ENCODE data around the gene PNMA5. TPM values are rescaled to one million over a fixed set of nuclear protein-coding genes. Genes with fewer than 3 reads are reported as not detected.
"Not testable (repeated sequence)": the region's sequence is repeated elsewhere in the genome, so short reads cannot be mapped to it uniquely, and the experiment has no call there.

The PNMA5 gene
- polyA plus RNA-seq, 1 donor (not counting 4 experiments of a cell fraction or from before 2014, with no cell fraction given) = not detected

DNA sequence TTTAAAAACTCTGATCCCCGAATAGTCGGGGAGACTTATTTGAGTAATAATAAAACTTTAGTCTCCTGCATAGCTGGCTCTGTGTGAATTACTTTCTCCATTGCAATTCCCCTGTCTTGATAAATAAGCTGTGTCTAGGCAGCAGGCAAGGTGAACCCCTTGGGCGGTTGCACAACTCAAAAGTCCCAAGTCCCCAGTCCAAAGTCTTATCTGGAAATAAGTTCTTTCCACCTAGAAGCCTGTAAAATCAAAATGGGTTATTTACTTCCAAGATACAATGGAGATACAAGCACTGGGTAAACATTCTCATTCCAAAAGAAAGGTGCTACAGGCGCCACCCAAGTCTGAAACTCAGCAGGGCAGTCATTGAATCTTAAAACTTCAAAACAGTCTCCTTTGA lies 10.1 kb upstream of the PNMA5 start:
- H3K36me3 ChIP-seq (ENCODE audit: control insufficient read depth in 2 of 2, extremely low read depth in 1 of 2, insufficient read depth in 2 of 2, low read length in 2 of 2) = no peaks in the 10 kb centered on the region
- H3K9me3 ChIP-seq (ENCODE audit: control insufficient read depth, low read depth, low read length) = no peaks in the 10 kb centered on the region
- no peak overlapping the region for H2AFZ ChIP-seq (ENCODE audit: control insufficient read depth, low read length)
- no peaks in the 10 kb centered on the region for H3K27me3 ChIP-seq (ENCODE audit: control insufficient read depth, extremely low read depth, insufficient read depth, low read length)
- H3K4me2 ChIP-seq (ENCODE audit: control insufficient read depth, extremely low read depth, insufficient read depth, low read depth, low read length) = no peak overlapping the region
- no peak overlapping the region for H3K27ac ChIP-seq (ENCODE audit: control insufficient read depth, insufficient read depth, low read length)
- no peaks in the 10 kb centered on the region for H4K20me1 ChIP-seq (ENCODE audit: control insufficient read depth, extremely low read depth, insufficient read depth, low read length)
- dilution Hi-C loops (cut with MboI; ENCODE audit: extremely low pct_ligation_motif_present, low sequenced_read_pairs) = no loop called here
- TF ChIP-seq, protein P1, sequence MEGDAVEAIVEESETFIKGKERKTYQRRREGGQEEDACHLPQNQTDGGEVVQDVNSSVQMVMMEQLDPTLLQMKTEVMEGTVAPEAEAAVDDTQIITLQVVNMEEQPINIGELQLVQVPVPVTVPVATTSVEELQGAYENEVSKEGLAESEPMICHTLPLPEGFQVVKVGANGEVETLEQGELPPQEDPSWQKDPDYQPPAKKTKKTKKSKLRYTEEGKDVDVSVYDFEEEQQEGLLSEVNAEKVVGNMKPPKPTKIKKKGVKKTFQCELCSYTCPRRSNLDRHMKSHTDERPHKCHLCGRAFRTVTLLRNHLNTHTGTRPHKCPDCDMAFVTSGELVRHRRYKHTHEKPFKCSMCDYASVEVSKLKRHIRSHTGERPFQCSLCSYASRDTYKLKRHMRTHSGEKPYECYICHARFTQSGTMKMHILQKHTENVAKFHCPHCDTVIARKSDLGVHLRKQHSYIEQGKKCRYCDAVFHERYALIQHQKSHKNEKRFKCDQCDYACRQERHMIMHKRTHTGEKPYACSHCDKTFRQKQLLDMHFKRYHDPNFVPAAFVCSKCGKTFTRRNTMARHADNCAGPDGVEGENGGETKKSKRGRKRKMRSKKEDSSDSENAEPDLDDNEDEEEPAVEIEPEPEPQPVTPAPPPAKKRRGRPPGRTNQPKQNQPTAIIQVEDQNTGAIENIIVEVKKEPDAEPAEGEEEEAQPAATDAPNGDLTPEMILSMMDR (optimal IDR thresholded peaks at IDR 0.05 in 1 of 3, IDR thresholded peaks at IDR 0.05 in 1 of 3, conservative IDR thresholded peaks at IDR 0.05 in 1 of 3; ENCODE audit: extremely low read depth in 1 of 3, insufficient read depth in 2 of 3, low read length in 3 of 3) = no peak
- TF ChIP-seq EZH2 (IDR thresholded peaks at IDR 0.05; ENCODE audit: low read length) = no peak
- H3K9ac ChIP-seq (ENCODE audit: control insufficient read depth, extremely low read depth, insufficient read depth, low read length) = no peak overlapping the region
- no peaks in the 10 kb centered on the region for H3K9me1 ChIP-seq (ENCODE audit: control insufficient read depth, extremely low read depth, insufficient read depth, low read length)
- FAIRE-seq (no peak), DNase-seq (ENCODE audit: low read depth, low spot score) (no peak)
- no peaks in the 10 kb centered on the region for H3K79me2 ChIP-seq (ENCODE audit: control insufficient read depth, insufficient read depth, low read length)
- H3K4me3 ChIP-seq (ENCODE audit: control insufficient read depth in 2 of 3, extremely low read depth in 1 of 3, insufficient read depth in 2 of 3, low read depth in 1 of 3, low read length in 3 of 3) = no peak overlapping the region
- H3K4me1 ChIP-seq (ENCODE audit: control insufficient read depth, extremely low read depth, insufficient read depth, low read length) = no peaks in the 10 kb centered on the region

DNA sequence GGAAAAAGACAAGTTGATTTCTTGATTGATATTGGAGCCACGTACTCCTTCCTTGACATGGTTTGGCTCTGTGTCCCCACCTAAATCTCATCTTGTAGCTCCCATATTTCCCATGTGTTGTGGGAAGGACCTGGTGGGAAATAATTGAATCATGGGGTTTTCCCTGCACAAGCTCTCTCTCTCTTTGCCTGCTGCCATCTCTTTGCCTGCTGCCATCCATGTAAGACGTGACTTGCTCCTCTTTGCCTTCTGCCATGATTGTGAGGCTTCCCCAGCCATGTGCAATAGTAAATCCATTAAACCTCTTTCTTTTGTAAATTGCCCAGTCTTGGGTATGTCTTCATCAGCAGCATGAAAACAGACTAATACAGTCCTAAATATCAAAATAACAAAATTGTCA lies 8.3 kb upstream of the PNMA5 start:
- H2AFZ ChIP-seq (ENCODE audit: control insufficient read depth, low read length); H3K4me2 ChIP-seq (ENCODE audit: control insufficient read depth, extremely low read depth, insufficient read depth, low read depth, low read length); dilution Hi-C loops (cut with MboI; ENCODE audit: extremely low pct_ligation_motif_present, low sequenced_read_pairs); H3K4me3 ChIP-seq (ENCODE audit: control insufficient read depth in 2 of 3, extremely low read depth in 1 of 3, insufficient read depth in 2 of 3, low read depth in 1 of 3, low read length in 3 of 3); H3K9ac ChIP-seq (ENCODE audit: control insufficient read depth, extremely low read depth, insufficient read depth, low read length); FAIRE-seq; H3K4me1 ChIP-seq (ENCODE audit: control insufficient read depth, extremely low read depth, insufficient read depth, low read length); H3K36me3 ChIP-seq (ENCODE audit: control insufficient read depth in 2 of 2, extremely low read depth in 1 of 2, insufficient read depth in 2 of 2, low read length in 2 of 2); H3K9me3 ChIP-seq (ENCODE audit: control insufficient read depth, low read depth, low read length); H3K79me2 ChIP-seq (ENCODE audit: control insufficient read depth, insufficient read depth, low read length); H4K20me1 ChIP-seq (ENCODE audit: control insufficient read depth, extremely low read depth, insufficient read depth, low read length); H3K27me3 ChIP-seq (ENCODE audit: control insufficient read depth, extremely low read depth, insufficient read depth, low read length); H3K9me1 ChIP-seq (ENCODE audit: control insufficient read depth, extremely low read depth, insufficient read depth, low read length); H3K27ac ChIP-seq (ENCODE audit: control insufficient read depth, insufficient read depth, low read length); DNase-seq (ENCODE audit: low read depth, low spot score): not testable (repeated sequence)

DNA sequence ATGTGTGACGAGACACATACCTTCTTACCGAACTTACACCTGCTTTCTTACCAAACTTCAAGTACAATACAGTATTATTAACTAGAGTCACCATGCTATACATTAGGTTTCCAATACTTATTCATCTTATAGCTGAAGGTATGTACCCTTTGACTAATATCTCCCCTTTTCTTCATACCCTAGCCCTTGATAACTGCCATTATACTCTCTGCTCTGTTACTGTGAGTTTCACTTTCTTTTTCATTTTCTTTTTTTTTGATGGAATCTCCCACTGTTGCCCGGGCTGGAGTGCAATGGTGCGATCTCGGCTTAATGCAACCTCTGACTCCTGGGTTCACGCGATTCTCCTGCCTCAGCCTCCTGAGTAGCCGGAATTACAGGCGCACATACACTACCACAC lies 3.4 kb upstream of the PNMA5 start:
- Histone ChIP-seq H2AFZ (ENCODE audit: control insufficient read depth, low read length) (no peak overlapping the region), H3K36me3 (ENCODE audit: control insufficient read depth in 2 of 2, extremely low read depth in 1 of 2, insufficient read depth in 2 of 2, low read length in 2 of 2) (no peaks in the 10 kb centered on the region), H4K20me1 (ENCODE audit: control insufficient read depth, extremely low read depth, insufficient read depth, low read length) (no peaks in the 10 kb centered on the region), H3K4me2 (ENCODE audit: control insufficient read depth, extremely low read depth, insufficient read depth, low read depth, low read length) (no peak overlapping the region), H3K9ac (ENCODE audit: control insufficient read depth, extremely low read depth, insufficient read depth, low read length) (no peak overlapping the region), H3K9me1 (ENCODE audit: control insufficient read depth, extremely low read depth, insufficient read depth, low read length) (no peaks in the 10 kb centered on the region), H3K27me3 (ENCODE audit: control insufficient read depth, extremely low read depth, insufficient read depth, low read length) (no peaks in the 10 kb centered on the region), H3K27ac (ENCODE audit: control insufficient read depth, insufficient read depth, low read length) (no peak overlapping the region), H3K79me2 (ENCODE audit: control insufficient read depth, insufficient read depth, low read length) (no peaks in the 10 kb centered on the region), H3K4me3 (ENCODE audit: control insufficient read depth in 2 of 3, extremely low read depth in 1 of 3, insufficient read depth in 2 of 3, low read depth in 1 of 3, low read length in 3 of 3) (no peak overlapping the region), H3K4me1 (ENCODE audit: control insufficient read depth, extremely low read depth, insufficient read depth, low read length) (no peaks in the 10 kb centered on the region), H3K9me3 (ENCODE audit: control insufficient read depth, low read depth, low read length) (no peaks in the 10 kb centered on the region)
- TF ChIP-seq, protein P1 (optimal IDR thresholded peaks at IDR 0.05 in 1 of 3, IDR thresholded peaks at IDR 0.05 in 1 of 3, conservative IDR thresholded peaks at IDR 0.05 in 1 of 3; ENCODE audit: extremely low read depth in 1 of 3, insufficient read depth in 2 of 3, low read length in 3 of 3) = no peak
- no peak for TF ChIP-seq EZH2 (IDR thresholded peaks at IDR 0.05; ENCODE audit: low read length)
- no peak for DNase-seq (ENCODE audit: low read depth, low spot score)
- dilution Hi-C loops (cut with MboI; ENCODE audit: extremely low pct_ligation_motif_present, low sequenced_read_pairs) = no loop called here
- FAIRE-seq = no peak
